Retinal pigment epithelial cell (primary cell): ENCODE data around the gene FAM174C.

Experiments used
- DNase-seq: peaks from one replicate; pipeline ENCODE4 v3.0.0-alpha.2; 2010; ENCODE audit warnings: low read depth
- H3K4me3 ChIP-seq: 2 replicates; pipeline ENCODE4 v1.5.1; 2011; ENCODE audit warnings: mild to moderate bottlenecking, low read length, control low read depth, moderate library complexity
- CTCF ChIP-seq: conservative IDR thresholded peaks from 2 replicates; pipeline ENCODE4 v1.5.1; 2011; ENCODE audit warnings: low read depth, low read length, control low read depth, inconsistent platforms

FAM174C gene

GRCh38 chr19:1276628-1277022 lies 1.3 kb downstream of the FAM174C start:
- DNase-seq = no peak
- H3K4me3 ChIP-seq = peak overlapping the region; percentile 60
- no peak for TF ChIP-seq CTCF

- DNase-seq = no peak
- no peak overlapping the region for H3K4me3 ChIP-seq
- TF ChIP-seq CTCF = no peak
Observed at GRCh38 chr19:1277061-1277460, 1.7 kb downstream of the FAM174C start.

- DNase-seq = no peak
- TF ChIP-seq CTCF = no peak
- H3K4me3 ChIP-seq = no peak overlapping the region
Observed at GRCh38 chr19:1278074-1278473, 2.7 kb downstream of the FAM174C start.

DNA sequence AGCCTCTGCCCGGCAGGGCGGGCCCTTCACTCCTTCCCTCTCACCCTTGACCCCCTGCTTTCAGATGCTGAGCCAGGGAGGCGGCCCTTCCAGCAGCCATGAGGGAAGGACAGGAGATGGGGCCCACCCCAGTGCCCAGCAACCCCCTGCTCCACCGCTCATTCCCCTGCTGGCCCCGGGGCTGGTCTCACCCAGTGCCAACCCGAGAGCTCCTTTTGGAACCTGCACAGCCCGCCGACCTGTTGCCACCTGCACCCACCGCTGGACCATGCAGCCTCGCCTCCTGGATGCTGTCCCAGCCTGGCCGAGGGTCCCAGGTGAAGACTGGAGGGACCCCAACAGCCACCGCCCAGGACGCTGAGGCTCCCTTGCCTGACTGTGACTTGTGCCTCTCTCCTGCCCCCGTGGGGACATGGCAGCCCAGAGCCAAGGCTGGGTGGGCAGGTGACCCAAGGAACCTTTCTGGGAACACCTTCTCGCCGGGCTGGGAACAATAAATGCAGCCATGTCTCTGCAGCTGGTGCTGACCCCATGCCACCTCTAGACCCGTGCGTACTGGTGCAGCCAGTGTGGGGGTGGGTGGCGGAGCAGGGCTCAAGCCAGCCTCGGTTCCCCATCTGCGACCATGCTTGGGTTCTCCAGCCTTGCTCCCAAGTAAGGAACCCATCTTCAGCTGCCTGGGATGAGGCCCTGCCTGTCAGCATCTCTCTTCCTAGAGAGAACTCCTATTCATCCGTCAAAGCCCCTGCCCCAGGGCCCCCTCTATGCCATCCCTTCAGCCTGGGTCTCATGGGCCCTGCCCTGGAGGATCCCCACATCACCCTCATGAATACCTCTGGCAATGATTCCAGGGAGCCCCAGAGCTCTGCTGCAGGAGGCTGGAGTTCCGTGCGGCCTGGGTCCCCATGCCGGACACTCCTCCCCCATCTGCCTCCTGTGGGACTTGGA lies 3.7 kb downstream of the FAM174C start:
- H3K4me3 ChIP-seq = no peak overlapping the region
- DNase-seq = no peak
- TF ChIP-seq CTCF = no peak

DNA sequence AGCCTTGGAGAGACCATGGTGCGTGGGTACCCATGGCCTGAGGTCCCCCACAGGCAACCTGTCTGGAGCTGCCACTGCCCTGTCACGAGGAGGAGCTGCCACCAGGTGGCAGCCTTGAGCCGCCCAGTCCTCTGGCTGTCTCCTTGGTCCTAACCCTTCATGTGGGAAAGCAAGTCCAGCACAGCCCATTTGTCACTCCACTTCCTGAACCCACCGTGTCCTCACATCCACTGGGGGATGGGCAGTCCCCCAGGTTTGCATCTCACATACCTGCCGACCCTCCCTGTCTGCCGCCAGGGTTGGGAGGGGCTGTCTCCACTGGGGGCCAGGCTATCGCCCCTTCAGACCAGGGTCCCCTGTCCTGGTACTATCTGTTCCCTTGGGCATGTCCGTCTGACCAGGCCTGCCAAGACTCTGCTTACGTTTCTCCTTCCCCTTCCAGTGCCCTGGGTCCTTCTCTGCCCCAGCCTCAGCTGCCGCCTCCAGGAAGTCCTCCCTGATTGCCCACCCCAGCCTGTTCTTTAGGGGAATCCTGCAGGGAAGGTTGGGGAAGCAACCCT lies 4.5 kb downstream of the FAM174C start:
- peak; percentile 95 for TF ChIP-seq CTCF
- no peak overlapping the region for H3K4me3 ChIP-seq

DNA sequence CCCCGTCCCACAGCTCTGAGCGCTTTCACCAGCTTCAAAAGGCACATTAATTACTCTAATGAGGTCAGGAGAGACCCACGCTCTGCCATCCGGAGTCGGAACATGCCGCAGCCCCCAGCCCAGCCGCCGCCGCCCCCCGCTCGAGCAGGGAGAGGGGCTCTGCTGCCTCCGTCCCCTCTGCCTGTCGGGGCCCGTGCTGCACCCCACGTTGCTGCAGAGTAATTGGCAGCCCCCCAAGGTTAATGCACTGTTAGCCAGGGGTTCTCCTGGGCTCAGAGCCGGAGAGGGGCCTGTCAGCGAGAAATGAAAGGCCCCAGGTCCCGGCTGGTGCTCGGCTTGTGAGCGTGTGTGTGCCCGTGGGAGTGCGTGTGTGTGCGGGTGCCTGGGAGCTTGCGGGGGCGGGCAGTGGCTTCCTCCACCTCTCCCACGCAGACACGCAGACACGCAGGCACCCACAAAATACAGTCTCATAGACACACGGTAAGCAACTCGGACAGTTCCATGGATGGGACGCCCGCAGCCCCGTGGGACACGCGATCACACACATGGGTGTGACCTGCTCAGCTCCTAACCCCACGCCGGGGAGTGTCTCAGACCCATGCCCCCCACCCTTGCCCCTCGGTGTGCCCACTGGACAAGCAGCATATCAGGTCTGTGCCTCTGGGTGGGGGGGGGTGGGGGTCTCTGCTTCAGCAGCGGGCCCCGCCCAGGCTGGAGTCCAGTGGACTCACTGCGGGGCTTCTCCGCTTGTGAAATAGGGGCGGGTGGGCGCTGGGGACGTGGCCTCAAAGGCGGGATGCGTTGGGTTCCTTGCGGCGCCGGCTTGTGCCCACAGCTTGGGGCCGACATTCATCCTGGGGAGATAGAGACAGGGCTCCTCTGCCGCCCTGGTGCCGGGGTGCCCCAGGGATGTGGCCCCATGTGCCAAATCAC lies 5.6 kb downstream of the FAM174C start:
- no peak for TF ChIP-seq CTCF
- no peak for DNase-seq
- H3K4me3 ChIP-seq = no peak overlapping the region

More for the DNA sequence above, 4.5 kb downstream of the FAM174C start:
- no peak for DNase-seq
